WI38 (cell line): ENCODE measurements around the gene EFNA4.

Experiments
- H3K4me3 ChIP-seq: 2 replicates; pipeline ENCODE4 v1.5.1; 2011; ENCODE audit warnings: low read depth, mild to moderate bottlenecking, control low read depth, low read length
- TF ChIP-seq, protein P1 (sequence below): IDR thresholded peaks from 2 replicates; pipeline ENCODE4 v1.5.1; 2012; ENCODE audit warnings: low read depth, mild to moderate bottlenecking, control low read depth, low read length

Gene EFNA4

GRCh38 chr1:155052439-155053395, 10.8 kb upstream of the EFNA4 start:
- peak overlapping the region; percentile 77 for H3K4me3 ChIP-seq
- TF ChIP-seq, protein P1, sequence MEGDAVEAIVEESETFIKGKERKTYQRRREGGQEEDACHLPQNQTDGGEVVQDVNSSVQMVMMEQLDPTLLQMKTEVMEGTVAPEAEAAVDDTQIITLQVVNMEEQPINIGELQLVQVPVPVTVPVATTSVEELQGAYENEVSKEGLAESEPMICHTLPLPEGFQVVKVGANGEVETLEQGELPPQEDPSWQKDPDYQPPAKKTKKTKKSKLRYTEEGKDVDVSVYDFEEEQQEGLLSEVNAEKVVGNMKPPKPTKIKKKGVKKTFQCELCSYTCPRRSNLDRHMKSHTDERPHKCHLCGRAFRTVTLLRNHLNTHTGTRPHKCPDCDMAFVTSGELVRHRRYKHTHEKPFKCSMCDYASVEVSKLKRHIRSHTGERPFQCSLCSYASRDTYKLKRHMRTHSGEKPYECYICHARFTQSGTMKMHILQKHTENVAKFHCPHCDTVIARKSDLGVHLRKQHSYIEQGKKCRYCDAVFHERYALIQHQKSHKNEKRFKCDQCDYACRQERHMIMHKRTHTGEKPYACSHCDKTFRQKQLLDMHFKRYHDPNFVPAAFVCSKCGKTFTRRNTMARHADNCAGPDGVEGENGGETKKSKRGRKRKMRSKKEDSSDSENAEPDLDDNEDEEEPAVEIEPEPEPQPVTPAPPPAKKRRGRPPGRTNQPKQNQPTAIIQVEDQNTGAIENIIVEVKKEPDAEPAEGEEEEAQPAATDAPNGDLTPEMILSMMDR, result peak; percentile 36; the same call in 1 of the 2 replicates

DNA sequence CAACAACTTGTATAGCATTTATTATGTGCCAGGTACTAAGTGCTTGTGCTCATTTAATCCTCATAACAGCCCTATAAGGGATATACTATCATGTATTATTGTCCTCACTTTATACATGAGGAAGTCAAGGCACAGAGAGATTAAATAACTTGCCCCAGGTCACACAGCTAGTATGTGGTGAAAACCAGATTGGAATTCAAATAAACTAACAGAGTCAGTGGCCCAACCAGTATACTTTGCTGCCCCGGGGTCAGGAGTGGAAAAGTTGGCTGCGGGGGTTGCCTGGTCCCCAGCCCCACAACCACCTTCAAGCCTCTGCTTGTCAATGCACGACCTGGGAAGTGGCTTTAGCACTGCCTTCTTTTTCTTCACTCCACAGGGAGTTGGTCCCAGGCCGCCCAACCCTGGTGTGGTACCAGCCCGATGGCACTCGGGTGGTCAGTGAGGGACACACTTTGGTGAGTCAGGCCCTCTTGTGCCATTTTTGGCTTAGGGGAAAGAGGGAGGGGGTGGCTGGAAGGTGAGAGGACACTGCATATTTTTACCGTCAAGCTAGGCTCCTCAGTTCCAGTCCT, 9.9 kb upstream of the EFNA4 start:
- no peak overlapping the region for H3K4me3 ChIP-seq
- TF ChIP-seq, protein P1, result no peak

DNA sequence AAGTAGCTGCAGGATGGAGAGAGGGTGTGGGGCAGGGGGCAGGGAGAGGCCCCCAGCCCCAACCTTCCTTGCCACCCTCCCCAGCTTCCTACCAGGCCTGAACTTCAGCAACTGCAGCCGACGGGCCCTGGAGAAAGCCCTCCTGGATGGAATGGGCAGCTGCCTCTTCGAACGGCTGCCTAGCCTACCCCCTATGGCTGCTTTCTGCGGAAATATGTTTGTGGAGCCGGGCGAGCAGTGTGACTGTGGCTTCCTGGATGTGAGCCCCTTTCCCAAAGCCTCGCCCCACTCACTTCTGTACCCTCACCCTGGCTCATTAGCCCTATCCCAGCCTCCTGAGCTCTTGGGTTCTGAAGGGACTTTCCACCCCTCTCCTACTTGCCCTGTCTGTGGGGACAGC, 6.4 kb upstream of the EFNA4 start:
- TF ChIP-seq, protein P1, result no peak
- no peak overlapping the region for H3K4me3 ChIP-seq

- TF ChIP-seq, protein P1, result no peak
- H3K4me3 ChIP-seq, result no peak overlapping the region
These were observed 5.7 kb upstream of the EFNA4 start for GRCh38 chr1:155057788-155058211.

GRCh38 chr1:155060736-155061135, 2.8 kb upstream of the EFNA4 start:
- no peak overlapping the region for H3K4me3 ChIP-seq
- TF ChIP-seq, protein P1, result no peak

DNA sequence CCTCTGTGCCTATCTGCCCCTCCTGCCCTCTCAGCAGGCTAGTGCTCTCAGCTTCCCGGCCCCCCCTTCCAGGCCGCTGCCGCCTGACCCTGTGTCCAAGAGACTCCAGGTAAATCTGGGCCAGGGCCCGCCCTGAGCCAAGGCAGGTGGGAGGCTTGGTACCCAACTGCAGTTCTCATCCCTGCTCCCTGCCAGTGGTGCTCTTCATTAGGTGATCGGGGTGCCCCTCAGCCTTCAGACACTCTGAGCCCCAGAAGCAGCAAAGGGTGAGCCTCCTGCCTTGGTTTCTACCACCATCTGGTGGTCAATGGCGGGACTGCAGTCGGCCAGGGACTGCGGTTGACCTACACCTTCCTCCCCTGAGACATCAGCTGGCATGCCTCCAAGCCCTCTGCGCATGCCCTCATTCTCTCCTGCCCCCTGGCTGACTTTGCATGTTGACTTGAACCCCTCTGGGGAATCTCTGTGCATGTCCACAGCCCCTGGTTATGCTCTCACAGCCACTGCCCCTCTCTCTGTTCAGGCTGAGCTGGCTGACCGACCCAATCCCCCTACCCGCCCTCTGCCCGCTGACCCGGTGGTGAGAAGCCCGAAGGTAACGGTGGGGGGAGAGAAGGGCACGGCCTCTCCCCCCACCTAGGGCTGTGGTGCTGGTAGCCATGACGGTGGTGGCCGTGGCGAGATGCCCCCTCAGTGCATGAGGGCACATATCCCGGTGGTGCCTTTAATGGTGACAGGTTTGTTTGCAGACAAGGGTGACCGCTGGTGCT, 2.0 kb upstream of the EFNA4 start:
- H3K4me3 ChIP-seq, result no peak overlapping the region
- TF ChIP-seq, protein P1, result peak; percentile 100
